Measurements from ENCODE around the gene C6orf136. TPM values are rescaled to one million over a fixed set of nuclear protein-coding genes. Genes with fewer than 3 reads are reported as not detected.
"Not testable (repeated sequence)": the region's sequence is repeated elsewhere in the genome, so short reads cannot be mapped to it uniquely, and the experiment has no call there.

Gene C6orf136, protein sequence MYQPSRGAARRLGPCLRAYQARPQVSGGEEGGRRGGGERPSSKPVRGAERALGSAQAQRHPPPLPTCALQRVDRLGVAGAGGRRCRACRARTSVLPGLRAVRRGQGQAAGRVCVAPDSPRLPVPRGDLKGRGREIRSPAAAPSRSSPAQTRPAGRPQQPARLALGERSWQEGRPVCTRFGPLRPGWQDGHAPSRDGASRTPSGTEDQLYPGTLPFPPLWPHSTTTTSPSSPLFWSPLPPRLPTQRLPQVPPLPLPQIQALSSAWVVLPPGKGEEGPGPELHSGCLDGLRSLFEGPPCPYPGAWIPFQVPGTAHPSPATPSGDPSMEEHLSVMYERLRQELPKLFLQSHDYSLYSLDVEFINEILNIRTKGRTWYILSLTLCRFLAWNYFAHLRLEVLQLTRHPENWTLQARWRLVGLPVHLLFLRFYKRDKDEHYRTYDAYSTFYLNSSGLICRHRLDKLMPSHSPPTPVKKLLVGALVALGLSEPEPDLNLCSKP
- 28.9 and 39.4 TPM in 2 replicates for total RNA-seq

DNA sequence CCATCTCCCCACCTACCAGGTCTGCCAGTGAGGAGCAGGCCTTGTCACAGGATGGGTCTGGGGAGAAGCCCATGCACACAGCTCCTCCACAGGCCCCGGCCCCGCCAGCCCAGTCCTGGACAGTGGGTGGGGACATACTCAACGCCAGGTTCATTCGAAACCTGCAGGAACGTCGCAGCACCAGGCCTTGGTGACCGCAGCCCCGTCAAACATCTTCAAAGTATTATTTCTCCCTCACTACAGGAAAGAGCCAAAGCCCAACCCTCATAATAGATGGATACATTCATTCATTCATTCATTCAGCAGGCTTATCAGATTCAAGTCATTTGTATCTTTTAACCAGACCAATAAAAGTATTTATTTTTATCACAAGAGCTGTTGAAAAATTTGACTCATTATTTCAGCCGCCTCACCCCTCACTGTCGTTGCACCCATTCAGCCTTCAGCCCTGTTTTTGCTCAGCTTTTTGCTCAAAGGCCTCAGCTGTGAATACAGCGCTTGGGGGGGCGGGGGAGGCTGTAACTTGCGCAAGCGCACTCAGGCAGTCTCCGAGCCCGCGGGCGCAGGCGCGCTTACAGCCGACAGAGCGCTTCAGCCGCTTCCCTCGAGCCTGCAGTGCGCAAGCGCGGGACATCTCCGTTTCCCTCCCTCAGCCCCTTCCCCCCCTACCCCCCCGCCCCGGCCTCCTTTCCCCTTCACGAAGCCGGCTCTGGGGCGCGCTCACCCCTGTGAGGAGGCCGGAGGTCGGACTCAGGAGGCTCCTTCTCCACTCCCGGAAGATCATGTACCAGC is at the start of gene C6orf136:
Gene C6orf136 (plus strand): TSS at position 684 of the 792 bp plus-strand sequence. CDS start 99 bp downstream, at position 783.
- no peaks in the 10 kb centered on the region for H3K9me3 Mint-ChIP-seq
- H3K4me3 Mint-ChIP-seq, result peak within 1 kb of the TSS; percentile 91
- intact Hi-C loops (cut with micrococcal nuclease), result loop anchor here (1.0 to 2.0 kb wide), 5 partner anchors 20 to 76 kb away; partner anchors contain the start of genes ABCF1, ATAT1, DHX16 and MDC1
- peaks cover 28% of the 10 kb centered on the region for H3K4me1 Mint-ChIP-seq
- H3K27ac Mint-ChIP-seq, result peak within 1 kb of the TSS; percentile 94
- peaks cover 27% of the 10 kb centered on the region for H3K36me3 Mint-ChIP-seq (ENCODE audit: low read depth)
- peak; percentile 97 for DNase-seq
- H3K27me3 Mint-ChIP-seq, result no peaks in the 10 kb centered on the region

DNA sequence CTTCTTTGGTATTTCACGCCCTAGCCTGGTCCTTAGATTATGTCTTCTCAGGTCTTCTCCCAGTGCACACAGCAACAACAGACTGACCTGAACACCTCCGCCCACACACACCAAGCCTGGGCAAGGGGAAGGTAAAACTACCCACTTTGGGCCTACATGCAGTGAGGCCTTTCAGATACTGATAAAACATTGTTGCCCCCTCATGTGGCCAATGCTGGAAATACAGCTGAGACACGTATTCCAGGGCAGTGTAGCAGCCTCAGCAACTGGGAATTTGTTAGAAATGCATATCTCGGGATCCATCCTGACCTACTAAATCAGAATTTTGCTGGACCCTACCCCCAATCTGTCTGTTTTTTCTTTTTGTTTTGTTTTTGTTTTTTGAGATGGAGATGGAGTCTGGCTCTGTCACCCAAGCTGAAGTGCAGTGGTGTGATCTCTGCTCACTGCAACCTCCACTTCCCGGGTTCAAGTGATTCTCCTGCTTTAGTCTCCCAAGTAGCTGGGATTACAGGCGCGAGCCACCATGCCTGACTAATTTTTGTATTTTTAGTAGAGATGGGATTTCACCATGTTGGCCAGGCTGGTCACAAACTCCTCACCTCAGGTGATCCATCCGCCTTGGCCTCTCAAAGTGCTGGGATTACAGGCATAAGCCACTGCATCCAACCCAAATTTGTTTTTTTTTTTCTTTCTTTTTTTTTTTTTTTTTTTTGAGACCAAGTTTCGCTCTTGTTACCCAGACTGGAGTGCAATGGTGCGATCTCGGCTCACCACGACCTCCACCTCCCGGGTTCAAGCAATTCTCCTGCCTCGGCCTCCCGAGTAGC is 49.4 kb upstream of the C6orf136 start:
- not testable (repeated sequence) for H3K9me3 Mint-ChIP-seq, H3K4me3 Mint-ChIP-seq, H3K27me3 Mint-ChIP-seq
- Mint-ChIP-seq H3K4me1 (peaks cover 12% of the 10 kb centered on the region), H3K27ac (peak overlapping the region; percentile 74), H3K36me3 (ENCODE audit: low read depth) (peaks cover 46% of the 10 kb centered on the region)
- peak; percentile 94 for DNase-seq
- intact Hi-C loops (cut with micrococcal nuclease), result loop anchor here (1.0 to 5.0 kb wide), 2 partner anchors 55 to 114 kb away; no protein-coding TSS in a partner anchor

DNA sequence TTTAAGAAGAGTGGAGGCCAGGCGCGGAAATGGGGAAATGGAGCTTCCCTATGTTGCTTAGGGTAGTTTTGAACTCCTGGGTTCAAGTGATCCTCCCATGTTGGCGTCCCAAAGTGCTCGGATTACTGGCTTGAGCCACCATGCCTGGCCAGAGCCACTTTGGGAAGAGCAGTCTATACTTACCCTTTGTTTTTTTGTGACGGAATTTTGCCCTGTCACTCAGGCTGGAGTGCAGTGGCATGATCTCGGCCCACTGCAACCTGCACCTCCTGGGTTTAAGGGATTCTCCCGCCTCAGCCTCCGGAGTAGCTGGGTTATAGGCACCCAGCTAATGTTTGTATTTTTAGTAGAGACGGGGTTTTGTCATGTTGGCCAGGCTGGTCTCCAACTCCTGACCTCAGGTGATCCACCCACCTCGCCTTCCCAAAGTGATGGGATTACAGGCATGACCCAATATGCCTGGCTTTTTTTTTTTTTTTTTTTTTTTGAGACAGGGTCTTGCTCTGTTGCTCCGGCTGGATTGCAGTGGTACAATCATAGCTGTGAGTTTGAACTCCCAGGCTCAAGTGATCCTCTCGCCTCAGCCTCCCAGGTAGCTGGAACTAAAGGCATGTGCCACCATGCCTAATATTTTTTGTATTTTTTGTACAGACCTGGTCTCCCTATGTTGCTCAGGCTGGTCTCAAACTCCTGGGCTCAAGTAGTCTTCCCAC is 47.9 kb upstream of the C6orf136 start:
- Mint-ChIP-seq H3K4me1 (peaks cover 17% of the 10 kb centered on the region), H3K36me3 (ENCODE audit: low read depth) (peaks cover 55% of the 10 kb centered on the region), H3K4me3 (no peak overlapping the region), H3K27me3 (no peaks in the 10 kb centered on the region), H3K9me3 (no peaks in the 10 kb centered on the region), H3K27ac (no peak overlapping the region)
- no peak for DNase-seq
- intact Hi-C loops (cut with micrococcal nuclease), result loop anchor here (5.0 kb wide), 1 partner anchor 57 kb away; no protein-coding TSS in a partner anchor

DNA sequence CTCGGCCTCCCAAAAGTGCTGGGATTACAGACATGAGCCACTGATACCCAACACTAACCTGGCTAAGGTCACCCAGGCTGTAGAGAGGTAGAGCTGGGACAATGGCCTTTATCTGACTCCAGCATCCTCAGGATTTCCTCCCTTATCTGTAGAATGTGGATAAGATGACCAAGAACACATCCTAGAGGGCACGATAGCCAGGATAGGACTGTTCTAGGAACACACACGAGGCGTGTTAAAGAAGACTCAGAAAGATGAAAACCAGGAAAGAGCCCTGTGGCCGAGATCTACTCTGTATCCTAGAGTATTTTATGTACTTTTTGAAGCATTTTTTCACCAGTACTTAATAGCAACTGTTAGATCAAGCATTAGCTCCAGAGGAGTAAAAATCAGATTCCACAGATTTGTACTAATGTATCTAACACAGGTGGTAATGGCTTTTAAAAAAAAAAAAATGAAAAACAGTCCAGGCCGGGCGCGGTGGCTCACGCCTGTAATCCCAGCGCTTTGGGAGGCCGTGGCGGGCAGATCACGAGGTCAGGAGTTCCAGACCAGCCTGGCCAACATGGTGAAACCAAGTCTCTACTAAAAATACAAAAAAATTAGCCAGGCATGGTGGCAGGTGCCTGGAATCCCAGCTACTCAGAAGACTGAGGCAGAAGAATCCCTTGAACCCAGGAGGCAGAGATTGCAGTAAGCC is 47.2 kb upstream of the C6orf136 start:
- Mint-ChIP-seq H3K27me3 (no peaks in the 10 kb centered on the region), H3K27ac (no peak overlapping the region), H3K9me3 (no peaks in the 10 kb centered on the region), H3K4me3 (no peak overlapping the region), H3K36me3 (ENCODE audit: low read depth) (peaks cover 56% of the 10 kb centered on the region), H3K4me1 (peaks cover 17% of the 10 kb centered on the region)
- intact Hi-C loops (cut with micrococcal nuclease), result loop anchor here (5.0 kb wide), 1 partner anchor 57 kb away; no protein-coding TSS in a partner anchor
- DNase-seq, result no peak

DNA sequence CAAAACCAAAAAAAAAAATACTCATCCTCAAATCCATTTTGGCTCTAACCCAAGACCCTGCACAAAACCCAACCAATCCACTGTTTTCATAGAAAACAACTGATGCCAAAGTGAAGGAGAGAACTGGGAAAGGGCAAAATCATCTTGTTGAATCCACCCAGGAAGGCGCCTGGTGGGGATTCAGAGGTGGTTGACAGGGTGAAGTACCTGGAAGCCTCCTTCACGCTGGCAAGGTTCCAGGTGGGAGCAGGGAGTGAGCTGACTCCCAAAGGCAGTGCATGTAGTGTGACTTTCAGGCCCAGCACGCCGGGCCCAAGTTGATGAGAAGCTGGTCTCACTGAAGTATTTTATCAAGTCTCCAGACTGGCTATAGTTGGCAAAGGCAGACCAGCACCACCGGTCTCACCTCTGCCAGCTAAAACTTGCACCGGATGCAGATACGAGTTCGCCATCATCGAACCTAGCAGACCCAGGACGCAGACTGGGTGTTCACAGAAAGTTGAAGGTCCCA is 46.4 kb upstream of the C6orf136 start:
- H3K36me3 Mint-ChIP-seq (ENCODE audit: low read depth), result peaks cover 59% of the 10 kb centered on the region

DNA sequence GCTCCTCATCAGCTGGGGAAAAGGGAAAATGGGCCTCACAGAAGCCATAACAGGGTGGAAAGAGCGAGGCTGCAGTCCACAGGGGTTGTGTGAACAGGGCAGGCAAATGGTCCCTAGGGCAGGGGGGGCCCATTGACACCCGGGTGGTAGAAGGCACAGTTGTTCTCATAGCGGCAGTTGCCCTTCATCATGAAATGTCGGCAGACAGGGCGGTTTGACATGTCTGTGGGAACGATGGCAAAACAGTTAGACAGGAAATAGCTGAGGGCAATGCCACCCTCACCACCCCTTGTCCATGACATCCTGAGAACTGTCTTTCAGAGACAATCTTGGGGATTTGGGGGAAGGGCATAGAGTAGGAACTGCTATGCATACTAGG is 45.5 kb upstream of the C6orf136 start:
- Mint-ChIP-seq H3K27me3 (no peaks in the 10 kb centered on the region), H3K27ac (peak overlapping the region; percentile 29), H3K4me3 (no peak overlapping the region), H3K36me3 (ENCODE audit: low read depth) (peaks cover 66% of the 10 kb centered on the region), H3K4me1 (peaks cover 19% of the 10 kb centered on the region), H3K9me3 (no peaks in the 10 kb centered on the region)
- no peak for DNase-seq
- intact Hi-C loops (cut with micrococcal nuclease), result no loop called here

More for the DNA sequence above, 46.4 kb upstream of the C6orf136 start:
- Mint-ChIP-seq H3K27ac (peak overlapping the region; percentile 9), H3K4me3 (no peak overlapping the region), H3K27me3 (no peaks in the 10 kb centered on the region), H3K4me1 (peaks cover 16% of the 10 kb centered on the region), H3K9me3 (no peaks in the 10 kb centered on the region)
- no peak for DNase-seq
- intact Hi-C loops (cut with micrococcal nuclease), result no loop called here

DNA sequence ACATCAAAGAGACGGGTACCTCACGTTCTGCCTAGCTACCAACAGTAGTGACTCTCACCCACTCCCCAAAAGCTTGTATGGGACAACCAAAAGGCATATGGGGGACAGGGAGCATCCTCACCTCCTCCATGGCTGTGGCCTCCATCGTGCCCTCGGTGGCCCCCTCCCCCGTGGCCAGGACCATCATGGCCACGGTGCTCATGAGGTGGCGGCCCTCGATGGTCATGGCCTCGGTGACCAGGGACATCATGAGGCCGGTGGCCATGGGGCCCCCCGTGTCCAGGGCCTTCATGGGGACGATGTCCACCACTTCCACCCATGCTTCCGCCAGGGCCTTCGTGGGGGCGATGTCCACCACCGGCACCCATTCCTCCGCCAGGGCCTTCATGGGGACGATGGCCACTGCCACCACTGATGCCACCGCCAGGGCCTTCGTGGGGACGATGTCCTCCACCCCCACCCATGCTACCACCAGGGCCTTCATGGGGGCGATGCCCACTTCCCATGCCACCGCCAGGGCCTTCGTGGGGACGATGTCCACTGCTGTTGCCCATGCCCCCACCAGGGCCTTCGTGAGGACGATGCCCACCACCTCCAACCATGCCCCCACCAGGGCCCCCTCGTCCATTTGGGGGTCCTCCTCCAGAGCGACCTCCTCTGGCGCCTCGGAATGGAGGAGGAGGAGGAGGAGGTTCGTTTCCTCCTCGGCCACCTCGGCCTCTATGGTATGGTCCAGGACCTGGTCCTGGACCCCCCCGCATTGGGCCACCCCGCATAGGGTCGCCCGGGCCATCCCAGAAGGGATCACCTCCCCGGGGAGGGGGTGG is 44.9 kb upstream of the C6orf136 start:
- H3K4me3 Mint-ChIP-seq, result no peak overlapping the region
- peaks cover 70% of the 10 kb centered on the region for H3K36me3 Mint-ChIP-seq (ENCODE audit: low read depth)
- H3K4me1 Mint-ChIP-seq, result peaks cover 19% of the 10 kb centered on the region
- intact Hi-C loops (cut with micrococcal nuclease), result no loop called here
- no peak overlapping the region for H3K27ac Mint-ChIP-seq
- no peaks in the 10 kb centered on the region for H3K27me3 Mint-ChIP-seq
- DNase-seq, result no peak
- H3K9me3 Mint-ChIP-seq, result no peaks in the 10 kb centered on the region

DNA sequence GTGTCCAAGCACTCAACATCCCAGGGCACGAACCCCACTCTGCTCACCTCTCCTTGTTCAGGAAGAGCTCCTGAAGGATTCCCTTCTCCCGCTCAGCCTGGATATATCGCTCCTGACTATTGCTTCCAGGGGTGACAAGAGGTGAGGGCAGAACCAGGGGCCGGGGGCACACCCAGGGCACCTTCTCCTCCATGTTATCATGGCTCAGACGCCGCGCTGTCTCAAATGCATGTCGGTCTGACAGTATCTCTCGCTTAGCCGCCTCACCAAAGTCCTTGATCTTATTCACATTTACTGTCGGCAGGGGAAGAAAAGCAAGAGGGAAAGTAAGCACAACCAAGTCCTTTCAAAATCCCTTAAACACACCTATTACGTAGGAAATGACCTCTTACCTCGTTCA is 43.0 kb upstream of the C6orf136 start:
- Mint-ChIP-seq H3K4me3 (no peak overlapping the region), H3K27me3 (no peaks in the 10 kb centered on the region), H3K4me1 (peaks cover 23% of the 10 kb centered on the region), H3K9me3 (no peaks in the 10 kb centered on the region), H3K36me3 (ENCODE audit: low read depth) (peaks cover 74% of the 10 kb centered on the region), H3K27ac (no peak overlapping the region)
- intact Hi-C loops (cut with micrococcal nuclease), result no loop called here
- no peak for DNase-seq

DNA sequence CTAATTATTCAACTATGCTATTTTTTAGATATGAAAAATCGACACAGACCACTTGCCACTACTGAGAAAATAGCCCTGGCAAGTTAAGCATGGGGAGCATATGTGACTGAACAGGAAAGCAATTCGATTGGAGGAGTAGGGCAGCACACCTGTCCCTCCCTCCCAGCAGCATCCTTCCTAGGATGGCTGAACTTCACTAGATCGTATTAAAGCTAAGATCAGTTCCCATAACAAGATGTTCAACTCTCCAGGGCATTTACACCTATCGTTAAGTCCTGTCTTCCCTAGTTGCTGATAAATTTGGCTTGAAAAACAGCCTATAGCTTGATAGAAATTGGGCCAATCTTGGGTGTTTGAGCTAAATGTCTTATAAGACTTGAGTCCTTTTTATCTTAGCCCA is 36.9 kb upstream of the C6orf136 start:
- intact Hi-C loops (cut with micrococcal nuclease), result loop anchor here (10.0 kb wide), 1 partner anchor 545 kb away; the partner anchor contains the start of genes POLR1H and PPP1R11
- no peak for DNase-seq
- Mint-ChIP-seq H3K27ac (peak overlapping the region; percentile 35), H3K4me3 (no peak overlapping the region), H3K9me3 (no peaks in the 10 kb centered on the region), H3K27me3 (no peaks in the 10 kb centered on the region), H3K4me1 (peaks cover 62% of the 10 kb centered on the region), H3K36me3 (ENCODE audit: low read depth) (peaks cover 75% of the 10 kb centered on the region)

DNA sequence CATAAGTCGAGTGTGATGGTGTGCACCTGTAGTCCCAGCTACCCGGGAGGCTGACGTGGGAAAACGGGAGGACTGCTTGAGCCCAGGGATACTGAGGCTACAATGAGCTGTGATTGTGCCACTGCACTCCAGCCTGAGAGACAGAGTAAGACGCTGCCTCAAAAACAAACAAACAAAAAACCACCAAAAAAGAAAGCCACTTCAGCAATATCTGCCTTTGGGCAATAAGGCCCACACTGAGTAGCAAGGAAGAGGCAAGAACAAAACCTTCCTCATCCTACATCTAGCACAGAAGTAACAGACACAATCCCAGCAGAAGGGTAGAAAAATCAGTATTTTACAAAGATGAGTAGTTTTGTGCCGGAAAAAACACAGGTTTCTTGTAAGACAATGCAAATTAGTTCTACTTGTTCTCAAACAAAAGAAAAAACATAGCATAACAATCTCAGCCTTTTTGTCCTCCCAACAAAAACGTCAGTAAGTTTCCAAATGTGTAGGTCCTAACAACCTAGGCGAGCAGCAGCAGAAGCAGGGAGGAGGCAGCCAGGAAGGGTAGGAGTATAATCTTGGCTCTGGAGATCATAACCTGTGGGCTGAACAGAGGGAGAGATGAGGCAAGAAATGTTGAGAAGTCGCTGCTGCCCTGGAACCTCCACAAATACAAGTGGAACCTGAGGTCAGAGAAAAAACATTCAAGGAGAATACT is 35.6 kb upstream of the C6orf136 start:
- H3K27me3 Mint-ChIP-seq, result no peaks in the 10 kb centered on the region
- H3K9me3 Mint-ChIP-seq, result no peaks in the 10 kb centered on the region
- peaks cover 76% of the 10 kb centered on the region for H3K36me3 Mint-ChIP-seq (ENCODE audit: low read depth)
- H3K4me1 Mint-ChIP-seq, result peaks cover 60% of the 10 kb centered on the region
- intact Hi-C loops (cut with micrococcal nuclease), result loop anchor here (10.0 kb wide), 1 partner anchor 547 kb away; the partner anchor contains the start of genes POLR1H and PPP1R11
- no peak for DNase-seq
- no peak overlapping the region for H3K27ac Mint-ChIP-seq
- H3K4me3 Mint-ChIP-seq, result peak overlapping the region; percentile 4

DNA sequence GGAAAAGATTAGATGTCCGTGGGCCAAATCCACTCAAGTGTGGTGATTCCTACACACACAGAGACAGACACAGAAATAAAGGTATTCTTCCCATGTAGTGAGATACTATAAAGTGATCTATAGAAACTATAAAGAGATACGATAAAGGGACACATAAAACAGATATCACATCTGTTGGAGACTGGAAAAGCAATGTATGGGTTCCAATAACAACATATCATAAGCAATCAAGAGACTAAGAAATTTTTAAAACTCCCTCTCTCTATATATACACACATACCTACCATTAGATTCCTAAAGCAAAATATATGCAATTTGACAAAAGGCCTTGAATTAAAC is 35.1 kb upstream of the C6orf136 start:
- peaks cover 76% of the 10 kb centered on the region for H3K36me3 Mint-ChIP-seq (ENCODE audit: low read depth)
- intact Hi-C loops (cut with micrococcal nuclease), result loop anchor here (10.0 kb wide), 1 partner anchor 547 kb away; the partner anchor contains the start of genes POLR1H and PPP1R11
- no peak overlapping the region for H3K4me3 Mint-ChIP-seq
- no peaks in the 10 kb centered on the region for H3K27me3 Mint-ChIP-seq
- no peak for DNase-seq
- H3K27ac Mint-ChIP-seq, result peak overlapping the region; percentile 7
- peaks cover 60% of the 10 kb centered on the region for H3K4me1 Mint-ChIP-seq
- no peaks in the 10 kb centered on the region for H3K9me3 Mint-ChIP-seq

Data from activated CD4-positive, alpha-beta T cell treated with anti-CD3 and anti-CD28 coated beads, Interleukin-2, amount 10 ng/mL, durations not matched to agents 24 days and 14 days (primary cell).